GM12878 (cell line): ENCODE data around the gene CAMK2D. TPM values are rescaled to one million over a fixed set of nuclear protein-coding genes. Genes with fewer than 3 reads are reported as not detected.
A peak's percentile ranks its signal among the peaks of the same experiment; 100 is the strongest.

ENCODE experiments used
- ATAC-seq: fragments of 200-7000 bp; cut with Tn5 transposase; 3 replicates; pipeline ENCODE4 v1.9.1; 2020; ENCODE audit warnings: mild to moderate bottlenecking, moderate library complexity
- BruUV-seq: library from RNA; stranded (reverse); fragments of 400-500 nt; replicated peaks from 2 replicates; lab custom pipeline; 2021; lab: Mats Ljungman, UMichigan
- CTCF ChIA-PET: fragments of 300-600 bp; sonication (Branson Sonifier 250); formaldehyde crosslinking; extraction: SDS; loops from one replicate; lab custom pipeline; 2021; ENCODE audit warnings: inconsistent platforms; lab: Yijun Ruan, JAX
- POLR2A ChIA-PET: fragments of 350-600 bp; formaldehyde crosslinking; extraction: SDS; loops from one replicate; lab custom pipeline; 2021; ENCODE audit warnings: inconsistent platforms; lab: Charles Lee
- RAD21 ChIA-PET: fragments of 300-600 bp; sonication (Branson Sonifier 250); formaldehyde crosslinking; loops from one replicate; lab custom pipeline; 2023; ENCODE audit warnings: antibody characterized with exemption; ENCODE audit not compliant: unreplicated experiment; lab: Charles Lee
- SMC1A ChIA-PET: fragments of 300-600 bp; sonication (Branson Sonifier 250); formaldehyde crosslinking; loops from one replicate; lab custom pipeline; 2023; ENCODE audit not compliant: unreplicated experiment, uncharacterized antibody; lab: Charles Lee
- DNase-seq: peaks from one replicate; pipeline ENCODE4 v3.0.0-alpha.2; 2011; ENCODE audit warnings: low read depth, low spot score
- FAIRE-seq: peaks from 3 replicates; lab custom pipeline; 2011; peaks lifted over from hg19 to GRCh38; lab: Jason Lieb, UNC
- H2AFZ ChIP-seq: 2 replicates; pipeline ENCODE4 v1.6.0; 2011; ENCODE audit warnings: low read depth, low read length, control low read depth; ENCODE audit not compliant: control insufficient read depth
- H3K27ac ChIP-seq: 2 replicates; pipeline ENCODE4 v1.5.1; 2011; ENCODE audit warnings: control low read depth; ENCODE audit not compliant: control insufficient read depth, insufficient read depth
- H3K27me3 ChIP-seq, 2 experiments: replicated peaks in 1 of 2; 2 replicates each; pipeline versions ENCODE4 v1.6.0 to v1.6.1; 2011; ENCODE audit warnings: low read length in 1 of 2; ENCODE audit not compliant: control insufficient read depth in 2 of 2, insufficient read depth in 2 of 2
- H3K36me3 ChIP-seq, 2 experiments: 2 replicates each; pipeline ENCODE4 v1.5.1; 2011; ENCODE audit warnings: low read length in 1 of 2; ENCODE audit not compliant: control insufficient read depth in 2 of 2, insufficient read depth in 2 of 2
- H3K4me1 ChIP-seq: 2 replicates; pipeline ENCODE4 v1.6.1; 2011; ENCODE audit warnings: mild to moderate bottlenecking, low read length, moderate library complexity, mixed read lengths; ENCODE audit not compliant: control insufficient read depth, insufficient read depth
- H3K4me2 ChIP-seq: 2 replicates; pipeline ENCODE4 v1.6.0; 2011; ENCODE audit warnings: control low read depth; ENCODE audit not compliant: control insufficient read depth, insufficient read depth
- H3K4me3 ChIP-seq: fragments of 200-600 bp; sonication (generic); 2 replicates; pipeline ENCODE4 v1.5.1; 2016
- H3K79me2 ChIP-seq: 2 replicates; pipeline ENCODE4 v1.6.0; 2011; ENCODE audit warnings: low read length; ENCODE audit not compliant: control insufficient read depth, insufficient read depth
- H3K9ac ChIP-seq: 2 replicates; pipeline ENCODE4 v1.8.0; 2011; ENCODE audit warnings: low read length, control low read depth, mixed read lengths; ENCODE audit not compliant: control insufficient read depth, insufficient read depth
- H3K9me3 ChIP-seq: replicated peaks from 3 replicates; pipeline ENCODE4 v1.5.1; 2011; ENCODE audit warnings: mild to moderate bottlenecking, low read length; ENCODE audit not compliant: control insufficient read depth, insufficient read depth
- H4K20me1 ChIP-seq: 2 replicates; pipeline ENCODE4 v1.6.0; 2011; ENCODE audit not compliant: control insufficient read depth, insufficient read depth
- ATF7 ChIP-seq: fragments of 450-650 bp; IDR thresholded peaks from 2 replicates; pipeline ENCODE4 v1.6.1; 2016; ENCODE audit warnings: low read depth, mild to moderate bottlenecking
- EGR1 ChIP-seq, 2 experiments: IDR thresholded peaks; 1 replicate in 1 of 2; 2 replicates in 1 of 2; pipeline ENCODE4 v1.6.1; 2011 to 2012; ENCODE audit warnings: low read depth in 2 of 2, low read length in 2 of 2, borderline replicate concordance in 1 of 2, mild to moderate bottlenecking in 1 of 2, moderate library complexity in 1 of 2
- EZH2 ChIP-seq: IDR thresholded peaks from 2 replicates; pipeline ENCODE4 v1.6.1; 2012; ENCODE audit warnings: low read depth, mild to moderate bottlenecking, control low read depth, inconsistent platforms, low read length, borderline replicate concordance; ENCODE audit not compliant: control insufficient read depth
- JUND ChIP-seq: IDR thresholded peaks from 2 replicates; pipeline ENCODE4 v1.6.1; 2012; ENCODE audit warnings: low read depth, mild to moderate bottlenecking, low read length, improper control_type of control experiment, moderate library complexity
- MEF2B ChIP-seq: fragments of 450-650 bp; IDR thresholded peaks from 2 replicates; pipeline ENCODE4 v1.6.1; 2018; ENCODE audit warnings: mild to moderate bottlenecking, moderate library complexity; ENCODE audit not compliant: partially characterized antibody, poor library complexity, severe bottlenecking
- POLR2A ChIP-seq: IDR thresholded peaks from 2 replicates; pipeline ENCODE4 v1.6.1; 2011; ENCODE audit warnings: low read depth, mild to moderate bottlenecking, low read length
- POU2F2 ChIP-seq: IDR thresholded peaks from 3 replicates; pipeline ENCODE4 v1.6.1; 2011; ENCODE audit warnings: low read depth, mild to moderate bottlenecking, low read length, borderline replicate concordance
- TARDBP ChIP-seq: IDR thresholded peaks from 2 replicates; pipeline ENCODE4 v1.6.1; 2016; ENCODE audit warnings: borderline replicate concordance
- ZBED1 ChIP-seq: IDR thresholded peaks from 2 replicates; pipeline ENCODE4 v1.6.1; 2016; ENCODE audit warnings: borderline replicate concordance
- WGBS: methylation state at CpG from one replicate; pipeline ENCODE4 v1.1.6; 2016; ENCODE audit warnings: low lambda C conversion rate; ENCODE audit not compliant: insufficient replicate concordance, insufficient coverage; ENCODE audit errors: missing lambda C conversion rate; 5-methylcytosine and 5-hydroxymethylcytosine counted together
- in situ Hi-C: fragments of 300-500 bp; cut with MboI; formaldehyde crosslinking; loops from 9 replicates; pipeline ENCODE4 v1.14.3; 2018; ENCODE audit warnings: mixed read lengths
- intact Hi-C: fragments of 100-400 bp; cut with micrococcal nuclease; formaldehyde crosslinking; loops from one replicate; pipeline ENCODE4 v1.14.2; 2022; ENCODE audit not compliant: unreplicated experiment
- polyA plus RNA-seq, 11 experiments: library from polyadenylated mRNA; depleted of rRNA in 4 of 11; unstranded in 6 of 11; stranded (reverse) in 5 of 11; fragments of >200 nt; fragmentation: Nextera tagmentation in 4 of 11; fragmentation: Illumina TruSeq in 1 of 11; extraction: Ambion mirVana in 4 of 11; extraction: Trizol in 1 of 11; gene quantifications; 1 replicate in 1 of 11; 2 replicates in 10 of 11; pipeline versions ENCODE4 v1.2.1 to v1.2.3, GENCODE V29; 2011 to 2016; ENCODE audit warnings: inconsistent platforms in 2 of 11, missing spikeins in 2 of 11, low read depth in 1 of 11
- total RNA-seq, 4 experiments: library from RNA; depleted of rRNA in 3 of 4; stranded (reverse); fragments of >200 nt in 3 of 4; fragmentation: Illumina TruSeq in 1 of 4; extraction: Trizol in 1 of 4; gene quantifications; 2 replicates each; pipeline versions ENCODE4 v1.2.1 to v1.2.3, GENCODE V29; 2013 to 2021
- TF ChIP-seq, protein P1 (sequence below): fragments of 150-350 bp; IDR thresholded peaks from 2 replicates; pipeline ENCODE4 v1.6.1; 2014; ENCODE audit warnings: mild to moderate bottlenecking, low read depth, low read length
- TF ChIP-seq, protein P2 (sequence below): IDR thresholded peaks from 2 replicates; pipeline ENCODE4 v1.6.1; 2011; ENCODE audit warnings: borderline replicate concordance, low read depth, mild to moderate bottlenecking, moderate library complexity, mixed read lengths, low read length; ENCODE audit not compliant: insufficient read depth; ENCODE audit errors: extremely low read length

Gene CAMK2D
- total and polyA plus RNA-seq, 10 of the 15 experiments (the other 5 are each of a cell fraction or from before 2014, with no cell fraction given): 6.9 to 88.5 (median 12.9) TPM

DNA sequence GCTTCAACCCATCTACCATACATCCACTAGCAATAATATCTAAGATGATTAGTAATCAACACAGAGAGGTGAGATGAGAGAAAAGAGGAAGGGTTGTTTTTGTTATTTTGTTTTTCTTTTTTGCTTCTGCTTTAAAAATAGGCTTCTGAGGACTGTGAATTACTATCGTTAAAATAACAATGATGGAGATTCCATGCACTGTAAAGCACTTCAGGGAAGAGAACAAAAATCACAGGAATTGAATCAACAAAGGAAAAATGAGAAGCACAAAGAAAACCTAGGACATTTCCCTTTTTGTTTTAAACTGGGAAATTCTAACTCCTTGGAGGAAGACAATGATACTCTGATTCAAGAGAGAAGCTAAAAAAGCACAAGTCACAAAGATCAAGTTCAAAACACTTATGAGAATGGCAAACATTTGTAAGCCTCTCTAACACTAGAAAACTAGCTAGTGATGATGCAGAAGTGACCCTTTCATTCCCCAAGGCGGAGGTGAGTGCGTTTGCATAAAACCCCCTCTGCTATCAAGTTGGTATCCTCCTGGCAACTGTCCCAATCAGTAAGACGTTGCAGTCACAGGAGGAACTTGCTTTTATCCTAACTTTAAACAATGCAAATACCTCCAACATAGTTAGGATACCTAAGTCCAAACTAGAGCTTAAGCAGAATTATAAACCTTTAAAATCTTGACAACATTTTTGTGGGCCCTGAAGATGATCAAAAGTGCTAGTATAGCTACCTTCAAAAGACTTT lies 308.5 kb downstream of the CAMK2D start:
- CTCF ChIA-PET: interaction anchor here (0.5 to 1.0 kb wide), 3 partner anchors 46 to 1204 kb away, joined by 3 read pairs; no protein-coding TSS in a partner anchor
- Histone ChIP-seq H3K79me2 (no peaks in the 10 kb centered on the region), H3K36me3 (peaks cover 1 to 7% of the 10 kb centered on the region in 2 experiments; a peak in 2 of 4 replicates), H4K20me1 (no peaks in the 10 kb centered on the region), H2AFZ (no peak overlapping the region), H3K9me3 (no peaks in the 10 kb centered on the region), H3K27me3 (no peaks in the 10 kb centered on the region), H3K9ac (no peak overlapping the region), H3K27ac (no peak overlapping the region), H3K4me2 (no peak overlapping the region), H3K4me3 (no peak overlapping the region)
- DNase-seq: no peak
- RAD21 ChIA-PET: no interaction called here
- SMC1A ChIA-PET: interaction anchor here (1.0 to 1.5 kb wide), 4 partner anchors 15 to 98 kb away, joined by 3 to 4 read pairs (median 3); no protein-coding TSS in a partner anchor
- in situ Hi-C loops: no loop called here
- POLR2A ChIA-PET: no interaction called here
- intact Hi-C loops: no loop called here
- peak; percentile 63 for ATAC-seq
- 55% methylated on average over 4 of the region's 4 CpGs for WGBS
- TF ChIP-seq JUND: 0 out of 2 replicates have a peak, but pooled peaks have one; percentile 13
- TF ChIP-seq, protein P1, sequence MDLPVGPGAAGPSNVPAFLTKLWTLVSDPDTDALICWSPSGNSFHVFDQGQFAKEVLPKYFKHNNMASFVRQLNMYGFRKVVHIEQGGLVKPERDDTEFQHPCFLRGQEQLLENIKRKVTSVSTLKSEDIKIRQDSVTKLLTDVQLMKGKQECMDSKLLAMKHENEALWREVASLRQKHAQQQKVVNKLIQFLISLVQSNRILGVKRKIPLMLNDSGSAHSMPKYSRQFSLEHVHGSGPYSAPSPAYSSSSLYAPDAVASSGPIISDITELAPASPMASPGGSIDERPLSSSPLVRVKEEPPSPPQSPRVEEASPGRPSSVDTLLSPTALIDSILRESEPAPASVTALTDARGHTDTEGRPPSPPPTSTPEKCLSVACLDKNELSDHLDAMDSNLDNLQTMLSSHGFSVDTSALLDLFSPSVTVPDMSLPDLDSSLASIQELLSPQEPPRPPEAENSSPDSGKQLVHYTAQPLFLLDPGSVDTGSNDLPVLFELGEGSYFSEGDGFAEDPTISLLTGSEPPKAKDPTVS: no peak
- no peak for TF ChIP-seq EZH2
- no peak for TF ChIP-seq POLR2A
- peak; percentile 88; the same call in 2 of the 3 replicates for TF ChIP-seq POU2F2
- peak; percentile 38; the same call in 1 of the 2 replicates for TF ChIP-seq ATF7
- no peak for TF ChIP-seq ZBED1
- TF ChIP-seq TARDBP: no peak
- TF ChIP-seq MEF2B: no peak
- TF ChIP-seq, protein P2, sequence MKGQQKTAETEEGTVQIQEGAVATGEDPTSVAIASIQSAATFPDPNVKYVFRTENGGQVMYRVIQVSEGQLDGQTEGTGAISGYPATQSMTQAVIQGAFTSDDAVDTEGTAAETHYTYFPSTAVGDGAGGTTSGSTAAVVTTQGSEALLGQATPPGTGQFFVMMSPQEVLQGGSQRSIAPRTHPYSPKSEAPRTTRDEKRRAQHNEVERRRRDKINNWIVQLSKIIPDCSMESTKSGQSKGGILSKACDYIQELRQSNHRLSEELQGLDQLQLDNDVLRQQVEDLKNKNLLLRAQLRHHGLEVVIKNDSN: no peak
- no peak for TF ChIP-seq EGR1 (IDR thresholded peaks at IDR 0.05; ENCODE audit: borderline replicate concordance in 1 of 2, low read depth in 2 of 2, low read length in 2 of 2)
- TF ChIP-seq, all 136 proteins: peak for 3
- no peaks in the 10 kb centered on the region; the same call in 1 of the 2 replicates for H3K4me1 ChIP-seq
- BruUV-seq: no TSS peak
- FAIRE-seq: no peak
